Aorta (tissue), 5 donors: Measurements from ENCODE around the gene ZNF488. TPM values are rescaled to one million over a fixed set of nuclear protein-coding genes. Genes with fewer than 3 reads are reported as not detected.

Experiments used
- ATAC-seq: fragments of 200-7000 bp; cut with Tn5 transposase; one replicate; pipeline ENCODE4 v1.9.1; 2022; ENCODE audit warnings: moderate library complexity; ENCODE audit not compliant: low FRiP score
- DNase-seq, 2 donors: peaks; one replicate each; pipeline ENCODE4 v3.0.0-alpha.2; 2020
- H3K27ac ChIP-seq, 2 donors: one replicate each; pipeline ENCODE4 v1.5.1; 2013; ENCODE audit warnings: low read length in 2 of 2, mild to moderate bottlenecking in 2 of 2, moderate library complexity in 2 of 2, control low read depth in 1 of 2, inconsistent platforms in 1 of 2, low read depth in 1 of 2
- H3K27me3 ChIP-seq, 2 donors: one replicate each; pipeline ENCODE4 v1.6.1; 2013; ENCODE audit warnings: control low read depth in 1 of 2, low read length in 1 of 2, mild to moderate bottlenecking in 1 of 2, moderate library complexity in 1 of 2; ENCODE audit not compliant: insufficient read depth in 2 of 2, control insufficient read depth in 1 of 2
- H3K36me3 ChIP-seq, 2 donors: one replicate each; pipeline ENCODE4 v1.6.1; 2013; ENCODE audit warnings: control low read depth in 1 of 2, low read length in 1 of 2, mild to moderate bottlenecking in 1 of 2; ENCODE audit not compliant: insufficient read depth in 2 of 2, control insufficient read depth in 1 of 2
- H3K4me1 ChIP-seq, 2 donors: one replicate each; pipeline ENCODE4 v1.6.1; 2013; ENCODE audit warnings: low read length in 2 of 2, control low read depth in 1 of 2, mild to moderate bottlenecking in 1 of 2, moderate library complexity in 1 of 2; ENCODE audit not compliant: insufficient read depth in 2 of 2, control insufficient read depth in 1 of 2
- H3K4me3 ChIP-seq, 2 donors: one replicate each; pipeline ENCODE4 v1.5.1; 2013; ENCODE audit warnings: low read length in 2 of 2, control low read depth in 1 of 2, mild to moderate bottlenecking in 1 of 2
- H3K9me3 ChIP-seq: one replicate; pipeline ENCODE4 v1.6.1; 2013; ENCODE audit warnings: mild to moderate bottlenecking, low read length; ENCODE audit not compliant: control insufficient read depth
- WGBS, 2 donors: extraction: QIAGEN DNeasy Blood & Tissue Kit; methylation state at CpG; one replicate each; pipeline ENCODE4 v1.1.7; 2013; 5-methylcytosine and 5-hydroxymethylcytosine counted together
- intact Hi-C, 2 donors: fragments of 100-400 bp; cut with DNase I; formaldehyde crosslinking; loops; one replicate each; pipeline versions ENCODE4 v1.14.2 to v1.15.0; 2022
- polyA plus RNA-seq, 2 donors: library from polyadenylated mRNA; stranded (reverse); fragments of 200-250 nt; gene quantifications; one replicate each; pipeline ENCODE4 v1.2.3, GENCODE V29; 2013
- total RNA-seq, 2 donors: library from RNA; stranded (reverse); fragmentation: NEBNext Ultra II Directional; extraction: Animal tissue kit (Norgen Biotek cat#: 25700); gene quantifications; one replicate each; pipeline ENCODE4 v1.2.1, GENCODE V29; 2021
- donor health status: healthy with polysubstance abuse.
- donor health status: Bipolar disorder and iron deficiency.
- donor health status: DM: no; HTN: no; CAD: no.
- donor health status: DM: no; HTN: no; CAD: no.
- donor health status: DM: yes; HTN: yes; CAD: no.

ZNF488 gene
- total and polyA plus RNA-seq, 4 donors = 0.12 to 3.8 (median 0.20) TPM; not detected in 1

DNA sequence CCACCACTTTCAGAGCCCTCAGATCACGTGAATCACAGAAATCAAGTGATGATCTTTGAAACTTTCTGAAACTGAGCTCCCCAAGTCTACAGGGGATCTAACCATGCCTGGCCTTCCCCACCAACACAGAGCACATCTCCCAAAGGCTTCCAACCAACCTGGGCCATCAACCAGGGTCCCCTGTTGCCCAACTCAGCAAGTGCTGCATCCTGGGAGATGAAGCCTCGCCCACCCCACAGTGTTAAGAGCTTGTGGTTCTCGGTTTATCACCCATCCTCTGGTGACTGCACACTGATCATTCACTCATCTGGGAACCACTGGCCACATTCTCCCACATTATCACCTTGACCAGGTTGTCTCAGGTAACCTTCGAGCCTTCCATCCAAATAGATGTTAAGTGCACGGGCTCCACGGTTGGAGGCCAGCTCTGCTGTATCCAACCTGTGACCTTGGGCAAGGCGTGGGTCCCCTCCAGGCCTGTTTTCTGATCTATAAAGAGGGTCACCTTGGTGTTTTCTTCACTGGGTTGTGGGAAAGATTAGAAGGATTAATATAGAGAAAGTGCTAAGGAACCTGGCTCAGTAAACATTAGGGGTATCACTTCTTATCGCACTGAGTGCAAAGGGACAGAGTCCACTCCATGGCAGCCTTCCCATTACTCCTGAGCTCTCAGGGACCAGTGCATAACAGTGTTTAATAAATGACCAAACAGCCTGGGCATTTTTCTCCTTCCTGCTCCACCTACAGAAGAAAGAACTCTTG is 3.6 kb downstream of the ZNF488 start:
- no peak overlapping the region for H3K4me3 ChIP-seq
- 78 to 82% methylated on average over 8 of the region's 8 CpGs for WGBS, 2 donors
- H3K27ac ChIP-seq = no peak overlapping the region
- H3K36me3 ChIP-seq = no peaks in the 10 kb centered on the region
- no peaks in the 10 kb centered on the region for H3K4me1 ChIP-seq
- no peaks in the 10 kb centered on the region for H3K9me3 ChIP-seq
- intact Hi-C loops = no loop called here
- DNase-seq (no peak), ATAC-seq (no peak)
- H3K27me3 ChIP-seq = no peaks in the 10 kb centered on the region

DNA sequence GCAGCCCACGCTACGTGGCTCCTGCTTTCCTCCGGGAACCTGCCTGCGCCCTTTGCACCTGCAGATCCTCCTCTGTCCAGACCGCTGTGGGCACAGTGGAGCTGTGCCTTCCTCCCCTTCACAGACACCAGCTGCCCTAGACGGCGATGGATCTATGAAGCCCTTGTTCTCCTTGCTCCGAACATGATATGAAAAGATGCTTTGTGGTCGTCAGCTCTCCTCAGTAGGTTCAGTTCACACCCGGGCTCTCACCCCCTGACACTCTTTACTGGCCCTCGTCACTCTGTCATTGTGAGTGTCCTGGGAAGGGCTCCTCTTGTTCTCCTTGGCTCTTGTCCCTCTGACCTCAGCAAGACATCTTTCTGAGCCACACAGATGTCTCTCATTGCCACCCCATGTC is 4.2 kb downstream of the ZNF488 start:
- ATAC-seq (no peak), DNase-seq (peak in 1 of 2 donors; percentile 61)
- no peak overlapping the region for H3K27ac ChIP-seq
- no peak overlapping the region for H3K4me3 ChIP-seq
- no peaks in the 10 kb centered on the region for H3K27me3 ChIP-seq
- no peaks in the 10 kb centered on the region for H3K36me3 ChIP-seq
- no peaks in the 10 kb centered on the region for H3K9me3 ChIP-seq
- intact Hi-C loops = no loop called here
- H3K4me1 ChIP-seq = no peaks in the 10 kb centered on the region
- 68 to 74% methylated on average over 11 of the region's 11 CpGs for WGBS, 2 donors

- Histone ChIP-seq H3K36me3 (no peaks in the 10 kb centered on the region), H3K4me3 (no peak overlapping the region), H3K4me1 (no peaks in the 10 kb centered on the region), H3K27ac (no peak overlapping the region), H3K27me3 (no peaks in the 10 kb centered on the region), H3K9me3 (no peaks in the 10 kb centered on the region)
- ATAC-seq (no peak), DNase-seq (no peak)
- intact Hi-C loops = no loop called here
- WGBS, 2 donors = 77 to 81% methylated on average over 7 of the region's 7 CpGs
These were observed 4.7 kb downstream of the ZNF488 start for GRCh38 chr10:47379445-47379785.

DNA sequence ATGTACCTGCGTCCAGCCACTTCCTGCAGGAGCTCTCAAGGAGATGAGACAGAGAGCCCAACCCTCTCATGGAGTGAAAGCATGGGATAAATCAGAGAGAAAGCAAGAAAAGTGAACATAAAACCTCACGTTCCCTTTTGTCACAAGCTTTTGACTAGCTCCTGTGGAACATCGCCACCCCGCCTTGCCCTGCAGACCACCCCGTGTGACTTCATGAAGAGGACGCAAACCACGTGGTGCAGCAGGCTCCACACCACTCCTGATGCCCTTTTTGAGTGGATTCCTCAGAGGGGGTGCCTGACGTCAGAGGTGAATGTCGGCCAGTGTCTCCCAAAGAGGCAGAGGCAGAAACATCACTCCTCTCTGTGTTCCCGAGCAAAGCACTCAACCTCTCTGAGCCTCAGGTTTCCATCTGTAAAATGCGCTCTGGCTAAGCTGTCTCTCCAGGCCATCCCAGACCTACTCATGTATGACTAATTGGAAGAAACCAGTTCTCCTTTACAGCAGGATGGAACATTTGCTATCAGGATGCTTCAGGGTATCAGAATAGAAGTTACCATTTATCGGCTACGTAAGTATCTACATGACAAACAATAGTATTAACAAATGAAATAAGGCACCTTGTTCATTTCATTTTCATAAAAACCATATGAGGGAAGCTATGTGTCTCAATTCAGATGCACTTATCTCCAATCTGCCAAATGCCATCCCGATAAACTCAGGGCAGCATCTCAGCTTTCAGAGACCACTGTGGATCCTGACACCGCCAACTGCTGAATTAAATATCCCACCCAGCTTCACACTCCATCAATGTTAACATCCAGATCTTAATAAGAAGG is 5.3 kb downstream of the ZNF488 start:
- Histone ChIP-seq H3K36me3 (no peaks in the 10 kb centered on the region), H3K9me3 (no peaks in the 10 kb centered on the region), H3K4me1 (no peaks in the 10 kb centered on the region), H3K27me3 (no peaks in the 10 kb centered on the region), H3K27ac (no peak overlapping the region), H3K4me3 (no peak overlapping the region)
- ATAC-seq = no peak
- intact Hi-C loops = no loop called here
- peak in 1 of 2 donors; percentile 56 for DNase-seq
- WGBS, 2 donors = 85 to 89% methylated on average over 15 of the region's 15 CpGs

DNA sequence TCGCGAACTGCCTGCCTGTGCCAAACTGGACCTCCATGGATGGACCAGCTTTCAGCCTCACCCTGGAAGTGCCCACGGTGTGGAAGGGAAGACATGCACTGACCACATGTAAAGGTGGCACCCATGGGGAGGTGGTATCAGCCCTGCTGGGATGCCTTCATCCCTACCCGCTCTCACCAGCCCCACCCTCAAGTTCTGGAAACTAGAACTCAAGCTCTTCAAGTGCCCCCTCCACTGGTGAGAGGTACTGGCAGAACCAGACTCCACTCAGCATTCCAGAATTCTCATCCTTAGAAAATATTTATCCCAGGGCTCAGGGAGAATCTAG is 5.9 kb downstream of the ZNF488 start:
- no peak overlapping the region for H3K4me3 ChIP-seq
- no peak for ATAC-seq
- no peaks in the 10 kb centered on the region for H3K27me3 ChIP-seq
- H3K27ac ChIP-seq = no peak overlapping the region
- H3K9me3 ChIP-seq = no peaks in the 10 kb centered on the region
- no peaks in the 10 kb centered on the region for H3K36me3 ChIP-seq
- WGBS, 2 donors = 89 to 93% methylated on average over 4 of the region's 4 CpGs
- intact Hi-C loops = no loop called here
- peak in 1 of 2 donors; percentile 40 for DNase-seq
- H3K4me1 ChIP-seq = no peaks in the 10 kb centered on the region

DNA sequence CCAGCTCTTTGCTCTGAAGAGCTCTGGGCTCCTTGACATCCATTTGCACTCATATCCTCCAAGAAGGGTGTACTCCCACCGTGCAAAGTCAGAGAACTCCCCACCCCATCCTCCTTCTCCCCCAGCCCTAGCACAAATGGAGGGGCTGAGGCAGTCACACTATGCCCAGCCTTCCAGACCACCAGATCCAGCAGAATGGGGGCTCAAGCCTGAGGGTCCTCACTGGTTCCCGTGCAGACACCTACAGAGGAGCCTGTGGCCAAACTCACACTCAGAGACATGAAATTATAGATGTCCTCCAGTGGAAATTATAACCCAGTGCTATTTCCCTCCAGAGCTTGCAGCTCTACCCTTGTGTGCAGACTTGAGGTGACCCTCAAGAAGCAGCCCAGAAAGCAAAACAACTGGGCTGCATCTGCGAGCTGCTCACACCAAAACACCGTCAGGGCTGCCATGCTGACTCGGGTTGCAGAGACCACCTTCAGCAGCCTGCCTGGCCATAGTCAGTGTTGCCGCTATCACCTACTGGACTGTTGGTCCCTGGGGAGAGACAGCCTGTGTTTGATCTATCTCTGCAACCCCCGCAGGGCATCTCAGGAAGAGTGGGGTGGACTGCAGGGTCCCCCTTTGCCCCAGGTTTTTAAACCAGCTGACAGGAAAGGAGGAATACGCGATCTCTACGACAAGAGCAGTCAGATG is 7.4 kb downstream of the ZNF488 start:
- H3K9me3 ChIP-seq = no peaks in the 10 kb centered on the region
- no peaks in the 10 kb centered on the region for H3K36me3 ChIP-seq
- H3K4me1 ChIP-seq = no peaks in the 10 kb centered on the region
- no peaks in the 10 kb centered on the region for H3K27me3 ChIP-seq
- no peak for ATAC-seq
- no peak overlapping the region for H3K27ac ChIP-seq
- no peak overlapping the region for H3K4me3 ChIP-seq
- DNase-seq = no peak
- intact Hi-C loops = no loop called here
- 77 to 79% methylated on average over 10 of the region's 10 CpGs for WGBS, 2 donors

DNA sequence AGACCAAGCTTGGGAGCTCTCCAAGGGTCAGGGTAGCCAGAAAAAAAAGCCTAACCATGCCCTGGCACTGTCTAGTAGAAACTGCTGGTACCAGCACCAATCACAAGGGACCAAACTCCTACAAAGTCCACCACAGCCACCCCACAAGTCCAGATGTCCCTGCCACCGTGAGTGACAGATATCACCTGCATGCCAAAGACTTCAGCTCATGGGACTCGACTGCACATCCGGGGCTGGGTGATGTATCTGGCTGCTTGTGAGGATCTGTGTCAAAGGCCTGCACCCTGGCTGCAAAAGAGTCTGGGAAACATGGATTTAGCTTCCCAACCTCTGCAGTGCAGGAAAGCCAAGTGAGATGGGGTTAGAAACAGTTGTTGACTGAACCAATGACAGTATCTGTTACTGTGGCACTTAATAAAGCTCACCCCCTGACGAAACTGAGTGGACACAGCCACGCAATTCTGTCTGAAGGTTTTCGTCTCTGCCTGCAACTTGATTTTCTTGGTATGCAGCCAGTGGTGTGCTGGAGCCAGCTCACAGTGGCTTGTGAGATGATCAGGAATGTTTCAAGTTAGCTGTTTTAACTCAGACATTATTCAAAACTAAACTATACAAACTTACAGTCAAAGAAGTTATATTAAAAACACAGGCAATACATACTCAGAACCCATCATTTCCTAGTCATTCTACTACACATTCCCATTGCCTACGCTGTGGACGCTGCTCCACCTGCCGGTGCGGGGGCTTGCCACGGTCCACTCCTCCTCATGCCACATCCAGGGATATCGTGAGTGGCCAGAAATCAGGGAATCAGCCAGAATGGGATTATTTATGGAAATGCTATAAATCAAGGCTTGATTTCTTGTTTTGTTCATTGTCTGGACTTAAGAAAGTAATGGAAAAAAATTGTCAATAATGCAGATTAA is 9.2 kb downstream of the ZNF488 start:
- WGBS, 2 donors = 17 to 19% methylated on average over 12 of the region's 12 CpGs
- no peaks in the 10 kb centered on the region for H3K27me3 ChIP-seq
- intact Hi-C loops = no loop called here
- no peak overlapping the region for H3K27ac ChIP-seq
- H3K4me3 ChIP-seq = no peak overlapping the region
- H3K36me3 ChIP-seq = no peaks in the 10 kb centered on the region
- no peak for ATAC-seq
- peak; percentile 33 to 73 for DNase-seq
- no peaks in the 10 kb centered on the region for H3K9me3 ChIP-seq
- no peaks in the 10 kb centered on the region for H3K4me1 ChIP-seq

DNA sequence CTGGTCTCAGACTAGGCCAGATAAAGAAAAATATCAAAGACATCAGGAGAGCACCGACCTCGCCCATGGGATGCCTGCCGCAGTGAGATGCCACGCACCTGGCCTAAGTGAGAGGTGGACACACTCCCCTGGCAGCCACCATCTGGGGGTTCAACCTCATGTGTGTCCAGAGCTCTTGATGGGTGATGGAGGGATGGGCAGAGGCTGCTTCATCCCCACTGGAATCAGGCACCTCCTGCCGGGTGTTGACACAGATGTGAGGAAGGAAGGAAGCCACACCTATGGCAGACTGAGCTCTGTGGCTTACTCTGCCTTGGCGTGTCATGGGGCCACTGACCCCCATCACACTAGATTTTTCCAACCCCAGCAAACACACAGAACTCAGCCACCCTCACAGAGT is 11.4 kb downstream of the ZNF488 start:
- 86 to 95% methylated on average over 6 of the region's 6 CpGs for WGBS, 2 donors
- Histone ChIP-seq H3K27me3 (no peaks in the 10 kb centered on the region), H3K4me3 (no peak overlapping the region), H3K27ac (no peak overlapping the region), H3K9me3 (no peaks in the 10 kb centered on the region), H3K36me3 (no peaks in the 10 kb centered on the region), H3K4me1 (no peaks in the 10 kb centered on the region)
- intact Hi-C loops = no loop called here
- ATAC-seq = no peak
- peak in 1 of 2 donors; percentile 59 for DNase-seq
